Kidney (tissue), 14 donors: ENCODE measurements around the gene CDK14. TPM values are rescaled to one million over a fixed set of nuclear protein-coding genes. Genes with fewer than 3 reads are reported as not detected.

Experiments
- DNase-seq, 5 donors: peaks; one replicate each; pipeline ENCODE4 v3.0.0-alpha.2; 2013 to 2020
- FAIRE-seq: peaks from 2 replicates; lab custom pipeline; 2012; peaks lifted over from hg19 to GRCh38; lab: Jason Lieb, UNC
- H3K27ac ChIP-seq, 2 donors: one replicate each; pipeline ENCODE4 v1.7.0; 2013; ENCODE audit warnings: low read depth in 2 of 2, low read length in 2 of 2, inconsistent platforms in 1 of 2
- H3K27me3 ChIP-seq: one replicate; pipeline ENCODE4 v1.7.1; 2013; ENCODE audit warnings: low read length, inconsistent platforms; ENCODE audit not compliant: control insufficient read depth, insufficient read depth
- H3K36me3 ChIP-seq, 3 donors: one replicate each; pipeline versions ENCODE4 v1.7.0 to v1.7.1; 2013; ENCODE audit warnings: low read length in 3 of 3, control low read depth in 1 of 3, inconsistent platforms in 1 of 3; ENCODE audit not compliant: insufficient read depth in 3 of 3, control insufficient read depth in 2 of 3
- H3K4me1 ChIP-seq, 3 donors: one replicate each; pipeline versions ENCODE4 v1.7.0 to v1.7.1; 2013; ENCODE audit warnings: low read length in 3 of 3, inconsistent platforms in 1 of 3, low read depth in 1 of 3; ENCODE audit not compliant: control insufficient read depth in 2 of 3, insufficient read depth in 2 of 3
- H3K4me3 ChIP-seq, 3 donors: one replicate each; pipeline versions ENCODE4 v1.7.0 to v1.8.1; 2013; ENCODE audit warnings: low read length in 3 of 3, control low read depth in 1 of 3, inconsistent platforms in 1 of 3
- H3K9ac ChIP-seq, 3 donors: one replicate each; pipeline versions ENCODE4 v1.7.0 to v1.7.1; 2013; ENCODE audit warnings: low read length in 3 of 3, control low read depth in 1 of 3, inconsistent platforms in 1 of 3
- H3K9me3 ChIP-seq, 3 donors: one replicate each; pipeline versions ENCODE4 v1.7.0 to v1.7.1; 2013; ENCODE audit warnings: low read length in 3 of 3, control low read depth in 1 of 3, inconsistent platforms in 1 of 3; ENCODE audit not compliant: control insufficient read depth in 2 of 3, insufficient read depth in 1 of 3
- intact Hi-C: fragments of 100-400 bp; cut with DNase I; formaldehyde crosslinking; loops from one replicate; pipeline ENCODE4 v1.11.1; 2022
- polyA plus RNA-seq: library from polyadenylated mRNA; stranded (reverse); fragments of 350-450 nt; fragmentation: Illumina TruSeq; extraction: RNeasy Lipid Tissue Mini Kit (QIAGEN cat#74804); gene quantifications from one replicate; pipeline ENCODE4 v1.2.3, GENCODE V29; 2014; ENCODE audit warnings: low read depth, low replicate concordance; ENCODE audit not compliant: insufficient read depth
- total RNA-seq: library from RNA; stranded (reverse); fragmentation: NEBNext Ultra II Directional; extraction: Animal tissue kit (Norgen Biotek cat#: 25700); gene quantifications from one replicate; pipeline ENCODE4 v1.2.1, GENCODE V29; 2021
- TF ChIP-seq, protein P1 (sequence below): IDR thresholded peaks from 3 replicates; pipeline ENCODE4 v1.5.1; 2012; ENCODE audit warnings: mild to moderate bottlenecking, moderate library complexity, borderline replicate concordance; ENCODE audit not compliant: insufficient read depth; ENCODE audit errors: extremely low read depth
- donor health status: control.
- donor health status: control.
- donor health status: control.
- donor health status: control.
- donor health status: control.
- donor health status: DM: yes; HTN: yes; CAD: no.
- donor health status: Normal renal cell carcinoma (clear cell type).

CDK14 gene
- total and polyA plus RNA-seq, 2 donors from 2014 or later, result 11.9 to 33.9 TPM

DNA sequence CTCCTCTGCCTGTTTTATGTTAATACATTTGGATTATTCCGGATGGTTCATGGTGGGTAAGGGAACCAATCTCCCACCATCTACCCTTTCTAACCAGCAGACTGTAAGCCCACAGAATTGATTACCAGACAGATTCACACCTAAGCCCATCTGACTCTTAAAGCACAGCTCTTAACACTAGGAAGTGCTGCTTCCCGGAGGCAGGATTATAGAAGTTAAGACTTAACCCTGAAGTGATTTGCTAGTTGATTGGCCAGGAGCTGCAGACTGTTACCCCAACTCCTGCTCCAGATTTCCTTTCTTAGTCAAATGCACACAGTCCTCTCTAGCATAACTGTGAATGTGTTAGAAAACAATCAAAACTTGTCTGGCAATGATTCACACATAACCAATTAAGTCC lies 221.7 kb downstream of the CDK14 start:
- H3K4me3 ChIP-seq, result no peak overlapping the region
- TF ChIP-seq, protein P1, sequence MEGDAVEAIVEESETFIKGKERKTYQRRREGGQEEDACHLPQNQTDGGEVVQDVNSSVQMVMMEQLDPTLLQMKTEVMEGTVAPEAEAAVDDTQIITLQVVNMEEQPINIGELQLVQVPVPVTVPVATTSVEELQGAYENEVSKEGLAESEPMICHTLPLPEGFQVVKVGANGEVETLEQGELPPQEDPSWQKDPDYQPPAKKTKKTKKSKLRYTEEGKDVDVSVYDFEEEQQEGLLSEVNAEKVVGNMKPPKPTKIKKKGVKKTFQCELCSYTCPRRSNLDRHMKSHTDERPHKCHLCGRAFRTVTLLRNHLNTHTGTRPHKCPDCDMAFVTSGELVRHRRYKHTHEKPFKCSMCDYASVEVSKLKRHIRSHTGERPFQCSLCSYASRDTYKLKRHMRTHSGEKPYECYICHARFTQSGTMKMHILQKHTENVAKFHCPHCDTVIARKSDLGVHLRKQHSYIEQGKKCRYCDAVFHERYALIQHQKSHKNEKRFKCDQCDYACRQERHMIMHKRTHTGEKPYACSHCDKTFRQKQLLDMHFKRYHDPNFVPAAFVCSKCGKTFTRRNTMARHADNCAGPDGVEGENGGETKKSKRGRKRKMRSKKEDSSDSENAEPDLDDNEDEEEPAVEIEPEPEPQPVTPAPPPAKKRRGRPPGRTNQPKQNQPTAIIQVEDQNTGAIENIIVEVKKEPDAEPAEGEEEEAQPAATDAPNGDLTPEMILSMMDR, result no peak
- no peaks in the 10 kb centered on the region for H3K9me3 ChIP-seq
- FAIRE-seq, result no peak
- H3K9ac ChIP-seq, result no peak overlapping the region
- H3K27me3 ChIP-seq, result no peaks in the 10 kb centered on the region
- intact Hi-C loops, result no loop called here
- no peaks in the 10 kb centered on the region for H3K36me3 ChIP-seq
- DNase-seq, result no peak
- H3K4me1 ChIP-seq, result no peaks in the 10 kb centered on the region
- H3K27ac ChIP-seq, result no peak overlapping the region

DNA sequence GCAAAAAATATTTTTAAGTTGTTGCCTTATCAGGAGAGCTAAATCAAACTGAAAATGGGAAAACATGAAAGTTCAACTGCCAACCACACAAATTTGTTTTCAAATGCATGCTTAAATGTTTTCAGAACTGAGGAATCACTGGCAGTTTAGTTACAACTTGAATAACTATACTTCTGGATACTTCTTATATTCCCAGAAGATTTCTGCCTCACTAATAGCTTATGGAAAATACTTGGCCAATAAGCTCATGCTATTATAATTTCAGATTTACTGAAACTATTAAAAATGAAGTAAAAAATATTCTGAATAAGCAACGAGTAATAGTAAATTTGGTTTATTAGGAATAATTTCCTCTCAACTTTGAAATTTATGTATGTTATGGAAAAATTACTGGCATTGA lies 222.2 kb downstream of the CDK14 start:
- intact Hi-C loops, result no loop called here
- no peaks in the 10 kb centered on the region for H3K27me3 ChIP-seq
- no peak overlapping the region for H3K9ac ChIP-seq
- TF ChIP-seq, protein P1, result no peak
- H3K36me3 ChIP-seq, result no peaks in the 10 kb centered on the region
- no peak overlapping the region for H3K4me3 ChIP-seq
- DNase-seq, result no peak
- no peaks in the 10 kb centered on the region for H3K9me3 ChIP-seq
- no peak for FAIRE-seq
- no peak overlapping the region for H3K27ac ChIP-seq
- no peaks in the 10 kb centered on the region for H3K4me1 ChIP-seq

DNA sequence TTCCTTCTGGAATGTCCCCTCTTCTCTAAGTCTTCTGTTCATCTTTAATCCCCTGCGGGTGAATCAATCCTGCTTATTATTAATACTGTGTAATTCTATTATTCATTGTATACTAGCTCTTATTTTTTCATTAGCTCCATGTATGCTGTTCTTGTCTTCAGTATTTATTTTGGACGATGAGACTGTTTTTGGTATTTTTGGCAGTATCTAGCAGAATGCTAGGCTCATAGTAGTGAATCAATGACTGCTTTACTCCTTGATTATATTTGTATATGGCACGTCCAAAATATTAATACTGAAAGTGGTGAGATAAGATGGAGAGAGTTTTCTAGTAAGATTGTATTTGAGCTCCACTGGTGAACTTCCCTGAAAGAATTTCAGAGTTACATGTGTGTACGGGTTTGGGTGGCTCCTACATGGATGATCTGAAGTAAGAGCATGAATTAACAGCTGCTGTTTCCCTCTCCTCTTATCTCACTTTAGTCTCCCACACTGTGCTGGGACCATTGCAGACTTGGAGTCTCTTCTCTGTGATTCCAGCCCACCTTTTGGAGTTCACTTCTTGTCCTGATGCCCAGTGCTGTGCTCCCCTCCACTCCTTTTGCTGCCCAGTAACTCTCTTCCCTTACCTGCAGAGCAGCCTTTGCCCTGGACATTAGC lies 226.0 kb downstream of the CDK14 start:
- no peaks in the 10 kb centered on the region for H3K9me3 ChIP-seq
- TF ChIP-seq, protein P1, result no peak
- no peak overlapping the region for H3K4me3 ChIP-seq
- H3K4me1 ChIP-seq, result no peaks in the 10 kb centered on the region
- FAIRE-seq (no peak), DNase-seq (no peak)
- H3K27ac ChIP-seq, result no peak overlapping the region
- H3K9ac ChIP-seq, result no peak overlapping the region
- intact Hi-C loops, result no loop called here
- H3K27me3 ChIP-seq, result no peaks in the 10 kb centered on the region
- H3K36me3 ChIP-seq, result no peaks in the 10 kb centered on the region
